ENCODE measurements around the gene GJA4.
"Not testable (repeated sequence)": the region's sequence is repeated elsewhere in the genome, so short reads cannot be mapped to it uniquely, and the experiment has no call there.

The GJA4 gene

GRCh38 chr1:34806396-34806795, 13.6 kb downstream of the GJA4 start:
- no peak for TF ChIP-seq CTCF (IDR thresholded peaks at IDR 0.05)
- Histone ChIP-seq H3K27ac (peak overlapping the region in 1 of 2 donors; percentile 60), H3K4me3 (no peak overlapping the region)
- DNase-seq (ENCODE audit: low spot score): no peak

DNA sequence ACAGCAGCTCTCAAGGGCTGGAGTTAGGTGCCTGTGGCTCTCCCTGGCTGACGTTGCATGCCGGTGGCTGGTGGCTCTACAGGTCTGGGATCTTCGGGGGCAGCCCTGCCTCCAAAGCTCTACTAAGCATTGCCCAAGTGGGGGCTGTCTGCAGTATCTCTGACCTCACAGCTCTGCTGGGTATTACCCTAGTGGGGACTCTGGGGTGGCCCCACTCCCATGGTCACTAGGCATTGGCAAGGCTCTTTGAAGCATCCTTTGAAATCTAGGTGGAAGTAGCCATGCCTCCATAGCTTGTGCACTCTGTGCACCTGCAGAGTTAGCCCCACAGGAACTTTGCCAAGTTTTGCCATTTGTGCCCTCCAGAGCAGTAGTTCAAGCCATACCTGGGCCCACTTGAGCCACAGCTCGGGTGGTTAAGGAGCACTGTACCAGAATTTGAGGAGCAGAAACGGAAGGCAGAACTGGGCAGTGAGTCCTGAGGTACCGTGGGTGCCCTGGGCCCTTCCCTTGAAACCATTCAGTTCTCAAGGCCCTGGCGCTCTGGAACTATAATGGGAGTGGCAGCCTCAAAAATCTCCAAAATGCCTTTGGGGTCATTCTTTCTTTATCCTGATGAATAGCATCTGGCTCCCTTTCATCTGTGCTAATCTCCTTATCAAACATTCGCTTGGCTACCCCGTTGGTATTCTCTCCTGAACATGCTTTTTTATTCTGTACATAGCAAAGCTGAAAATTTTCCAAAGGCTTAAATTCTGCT, 15.4 kb downstream of the GJA4 start:
- Histone ChIP-seq H3K4me3 (no peak overlapping the region), H3K27ac (no peak overlapping the region)
- TF ChIP-seq CTCF (IDR thresholded peaks at IDR 0.05): no peak
- DNase-seq (ENCODE audit: low spot score): no peak

DNA sequence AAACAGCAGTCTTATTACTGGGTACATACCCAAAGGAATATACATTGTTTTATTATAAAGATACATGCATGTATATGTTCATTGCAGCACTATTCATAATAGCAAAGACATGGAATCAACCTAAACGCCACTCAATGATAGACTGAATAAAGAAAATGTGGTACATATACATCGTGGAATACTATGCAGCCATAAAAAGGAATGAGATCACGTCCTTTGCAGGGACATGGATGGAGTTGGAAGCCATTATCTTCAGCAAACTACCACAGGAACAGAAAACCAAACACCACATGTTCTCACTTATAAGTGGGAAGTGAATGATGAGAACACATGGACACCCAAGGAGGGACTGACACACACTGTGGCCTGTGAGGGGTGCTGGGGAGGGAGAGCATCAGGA, 18.0 kb downstream of the GJA4 start:
- H3K27ac ChIP-seq; H3K4me3 ChIP-seq; DNase-seq (ENCODE audit: low spot score): not testable (repeated sequence)

DNA sequence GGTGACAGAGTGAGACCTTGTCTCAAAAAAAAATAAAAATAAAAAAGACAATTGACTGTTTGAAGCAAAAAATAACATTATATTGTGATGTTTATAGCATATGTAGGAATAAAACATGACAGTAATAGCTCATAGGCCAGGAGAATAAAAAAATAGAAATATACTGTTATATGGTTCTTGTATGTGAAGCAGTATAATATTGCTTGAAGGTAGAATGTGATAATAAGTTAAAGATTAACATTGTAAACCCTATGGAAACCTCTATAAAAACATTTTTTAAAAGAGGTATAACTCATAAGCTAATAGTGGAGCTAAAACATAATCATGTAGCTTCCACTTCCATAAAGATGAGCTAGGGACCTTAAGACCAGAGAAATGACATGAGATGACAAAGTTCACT, 23.5 kb downstream of the GJA4 start:
- DNase-seq (ENCODE audit: low spot score): no peak
- TF ChIP-seq CTCF (IDR thresholded peaks at IDR 0.05): no peak
- H3K4me3 ChIP-seq: no peak overlapping the region
- peak overlapping the region in 1 of 2 donors; percentile 10 for H3K27ac ChIP-seq

DNA sequence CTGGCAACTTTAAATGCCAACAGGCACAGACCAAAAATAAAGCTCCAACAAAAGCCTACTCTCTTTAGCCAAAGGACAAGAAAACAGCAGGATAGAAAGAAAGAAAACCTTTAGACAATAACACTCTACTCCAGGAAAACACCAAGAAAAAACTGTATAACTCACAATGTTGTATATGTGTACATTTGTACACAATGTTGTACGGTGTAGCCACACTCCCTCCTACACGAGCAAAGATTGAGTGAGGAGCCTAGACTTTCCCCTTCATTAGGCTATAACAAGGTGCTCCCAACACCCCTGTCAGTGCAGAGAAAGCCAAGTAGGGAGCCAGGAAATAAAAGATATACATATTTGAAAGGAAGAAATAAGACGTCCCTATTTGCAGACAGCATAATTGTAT, 24.0 kb downstream of the GJA4 start:
- H3K4me3 ChIP-seq: no peak overlapping the region
- H3K27ac ChIP-seq: peak overlapping the region; percentile 10 to 20
- TF ChIP-seq CTCF (IDR thresholded peaks at IDR 0.05): no peak
- no peak for DNase-seq (ENCODE audit: low spot score)

GRCh38 chr1:34818862-34819261, 26.1 kb downstream of the GJA4 start:
- not testable (repeated sequence) for DNase-seq (ENCODE audit: low spot score)

DNA sequence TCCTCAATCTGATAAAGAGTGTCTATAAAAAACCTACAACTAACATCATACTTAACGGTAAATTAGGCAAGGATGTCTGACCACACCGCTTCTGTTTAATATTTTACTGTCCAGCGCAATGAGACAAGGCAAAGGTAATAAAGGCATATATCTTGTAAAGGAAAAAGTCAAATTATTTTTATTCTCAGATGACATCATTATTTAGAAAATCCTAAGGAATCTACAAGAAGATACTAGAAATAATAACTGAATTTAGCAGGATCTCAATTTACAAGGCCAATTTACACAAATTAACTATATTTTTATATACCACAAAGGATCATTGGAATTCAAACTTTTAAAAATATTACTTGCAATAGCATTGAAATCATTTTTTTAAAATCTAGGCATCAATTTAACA, 29.4 kb downstream of the GJA4 start:
- no peak for DNase-seq (ENCODE audit: low spot score)
- TF ChIP-seq CTCF (IDR thresholded peaks at IDR 0.05): no peak
- Histone ChIP-seq H3K4me3 (no peak overlapping the region), H3K27ac (no peak overlapping the region)

More at GRCh38 chr1:34818862-34819261, 26.1 kb downstream of the GJA4 start:
- not testable (repeated sequence) for H3K4me3 ChIP-seq, H3K27ac ChIP-seq

- H3K27ac ChIP-seq: peak overlapping the region; percentile 74 to 85
- H3K4me3 ChIP-seq: no peak overlapping the region
- DNase-seq (ENCODE audit: low spot score): no peak
- TF ChIP-seq CTCF (IDR thresholded peaks at IDR 0.05): no peak
Observed at GRCh38 chr1:34824817-34825454, 32.1 kb downstream of the GJA4 start.

Data from coronary artery (tissue), 2 donors.